ENCODE measurements around the gene SMYD4. TPM values are rescaled to one million over a fixed set of nuclear protein-coding genes. Genes with fewer than 3 reads are reported as not detected.
"Not testable (repeated sequence)": the region's sequence is repeated elsewhere in the genome, so short reads cannot be mapped to it uniquely, and the experiment has no call there.

SMYD4 gene
- total RNA-seq, 8 experiments from 2014 or later: 5.4 to 16.6 (median 9.8) TPM

DNA sequence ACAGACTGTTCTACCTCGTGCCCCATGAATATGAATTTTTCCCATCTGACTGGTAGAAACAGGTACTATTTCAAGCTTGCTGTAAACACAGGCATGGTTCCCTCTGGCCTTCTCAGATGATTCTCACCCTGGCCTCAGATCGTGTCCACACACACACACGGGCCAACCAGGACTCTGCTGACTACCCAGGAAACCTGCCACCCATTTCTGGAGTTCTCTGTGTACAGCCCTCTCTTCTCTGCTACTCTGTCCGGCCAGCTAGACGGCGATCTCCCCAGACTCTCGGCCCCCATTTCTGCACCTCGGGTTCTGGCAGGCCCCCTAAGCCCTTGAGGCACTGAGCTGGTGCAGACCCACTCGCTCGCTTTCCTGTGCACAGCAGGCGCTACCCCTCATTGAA is 31.3 kb upstream of the SMYD4 start:
- Histone ChIP-seq H3K4me1 (replicated peaks in 1 of 2) (no peaks in the 10 kb centered on the region), H3K27ac (no peak overlapping the region), H3K4me3 (no peak overlapping the region)
- 72 to 100% (median 97%) methylated on average over 1 to 6 of the region's 11 CpGs; no CpG with 5 or more reads in 1 of the 10 experiments for WGBS, 10 experiments
- in situ Hi-C loops (cut with MboI; ENCODE audit: low pct_unique_long_range_greater_than_20kb in 2 of 9, low sequenced_read_pairs in 9 of 9, unreplicated experiment in 9 of 9): no loop called here
- no peak for ATAC-seq (replicated peaks in 6 of 8)

DNA sequence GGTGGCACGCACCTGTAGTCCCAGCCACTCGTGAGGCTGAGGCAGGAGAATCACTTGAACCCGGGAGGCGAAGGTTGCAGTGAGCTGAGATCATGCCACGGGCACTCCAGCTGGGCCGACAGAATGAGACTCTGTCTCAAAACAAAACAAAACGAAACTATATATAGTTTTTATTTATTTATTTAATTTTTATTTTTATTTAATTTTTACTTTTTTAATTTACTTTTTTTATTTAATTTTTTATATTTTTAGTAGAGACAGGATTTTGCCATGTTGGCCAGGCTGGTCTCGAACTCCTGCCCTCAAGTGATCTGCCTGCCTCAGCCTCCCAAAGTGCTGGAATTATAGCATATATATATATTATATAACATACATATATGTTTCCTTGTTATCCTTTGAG is 26.8 kb upstream of the SMYD4 start:
- H3K27ac ChIP-seq; ATAC-seq (replicated peaks in 6 of 8); H3K4me1 ChIP-seq (replicated peaks in 1 of 2); in situ Hi-C loops (cut with MboI; ENCODE audit: low pct_unique_long_range_greater_than_20kb in 2 of 9, low sequenced_read_pairs in 9 of 9, unreplicated experiment in 9 of 9); H3K4me3 ChIP-seq: not testable (repeated sequence)
- WGBS, 10 experiments: 80 to 100% (median 97%) methylated on average over 1 to 8 of the region's 8 CpGs

DNA sequence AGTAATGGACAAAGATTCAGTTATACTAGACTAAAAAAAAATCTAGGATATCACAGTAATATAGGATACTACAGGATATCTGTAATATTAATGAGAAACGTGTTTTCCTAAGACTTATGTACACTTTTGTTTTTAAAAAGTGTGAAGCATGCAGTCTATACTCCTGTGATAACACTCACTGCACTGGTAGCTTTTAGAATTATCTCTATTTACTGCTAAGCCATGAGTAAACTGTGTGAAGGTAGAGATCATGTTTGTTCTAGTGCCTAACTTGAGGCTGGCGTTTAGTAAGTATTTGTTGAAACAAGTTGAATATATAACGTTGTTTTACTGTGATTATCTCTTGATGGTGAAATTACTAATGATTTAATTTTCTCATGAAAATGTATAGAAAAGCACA is 24.0 kb upstream of the SMYD4 start:
- in situ Hi-C loops (cut with MboI; ENCODE audit: low pct_unique_long_range_greater_than_20kb in 2 of 9, low sequenced_read_pairs in 9 of 9, unreplicated experiment in 9 of 9): no loop called here
- no peak overlapping the region for H3K4me3 ChIP-seq
- ATAC-seq (replicated peaks in 6 of 8): no peak
- WGBS, 10 experiments: 68 to 100% (median 94%) methylated on average over 2 to 3 of the region's 3 CpGs; no CpG with 5 or more reads in 1 of the 10 experiments
- no peak overlapping the region for H3K27ac ChIP-seq
- no peaks in the 10 kb centered on the region for H3K4me1 ChIP-seq (replicated peaks in 1 of 2)

DNA sequence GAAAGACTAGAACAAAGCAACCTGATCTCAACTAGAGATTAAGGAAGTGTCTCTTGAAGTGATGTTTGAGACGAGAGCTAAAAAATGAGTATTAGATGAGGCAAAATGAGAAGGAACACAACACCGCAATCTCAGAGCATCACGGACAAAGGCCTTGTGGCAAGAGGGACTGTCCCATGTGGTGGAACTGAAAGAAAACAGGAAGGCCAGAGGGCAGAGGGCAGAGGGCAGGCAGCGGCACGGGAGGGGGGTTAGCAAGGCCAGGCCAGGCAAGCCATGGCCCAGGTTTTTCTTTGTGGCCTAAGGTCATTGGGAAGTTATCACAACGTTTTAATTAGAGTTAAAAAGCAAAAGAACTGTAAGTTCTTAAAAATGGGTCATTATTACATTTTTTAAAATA is 22.6 kb upstream of the SMYD4 start:
- ATAC-seq (replicated peaks in 6 of 8): no peak

DNA sequence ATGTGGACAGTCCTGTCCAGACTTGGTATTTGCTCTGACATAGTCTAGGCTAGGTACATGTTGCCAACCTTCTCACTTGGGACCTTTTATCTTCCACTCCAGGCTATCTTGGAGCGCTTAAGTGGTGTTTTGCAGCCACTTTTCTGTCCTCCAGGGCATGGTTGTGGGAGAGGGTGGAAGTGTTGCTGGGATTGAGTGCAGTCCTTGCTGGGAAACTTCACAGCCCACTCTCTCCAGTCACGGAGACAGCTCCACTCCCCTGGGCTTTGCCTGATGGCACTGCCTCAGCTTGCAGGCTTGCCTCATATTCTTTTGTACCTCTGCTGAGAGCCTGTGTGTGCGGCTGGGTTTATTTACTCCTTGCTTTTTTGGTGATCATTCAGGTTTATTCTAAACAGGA is 17.5 kb upstream of the SMYD4 start:
- Histone ChIP-seq H3K4me3 (no peak overlapping the region), H3K4me1 (replicated peaks in 1 of 2) (no peaks in the 10 kb centered on the region), H3K27ac (no peak overlapping the region)
- 74 to 100% (median 96%) methylated on average over 1 to 3 of the region's 3 CpGs for WGBS, 10 experiments
- in situ Hi-C loops (cut with MboI; ENCODE audit: low pct_unique_long_range_greater_than_20kb in 2 of 9, low sequenced_read_pairs in 9 of 9, unreplicated experiment in 9 of 9): no loop called here
- ATAC-seq (replicated peaks in 6 of 8): no peak

More for the DNA sequence above, 22.6 kb upstream of the SMYD4 start:
- in situ Hi-C loops (cut with MboI; ENCODE audit: low pct_unique_long_range_greater_than_20kb in 2 of 9, low sequenced_read_pairs in 9 of 9, unreplicated experiment in 9 of 9): no loop called here
- Histone ChIP-seq H3K4me3 (no peak overlapping the region), H3K4me1 (replicated peaks in 1 of 2) (no peaks in the 10 kb centered on the region), H3K27ac (no peak overlapping the region)
- 28 to 90% (median 79%) methylated on average over 2 to 6 of the region's 6 CpGs for WGBS, 10 experiments

DNA sequence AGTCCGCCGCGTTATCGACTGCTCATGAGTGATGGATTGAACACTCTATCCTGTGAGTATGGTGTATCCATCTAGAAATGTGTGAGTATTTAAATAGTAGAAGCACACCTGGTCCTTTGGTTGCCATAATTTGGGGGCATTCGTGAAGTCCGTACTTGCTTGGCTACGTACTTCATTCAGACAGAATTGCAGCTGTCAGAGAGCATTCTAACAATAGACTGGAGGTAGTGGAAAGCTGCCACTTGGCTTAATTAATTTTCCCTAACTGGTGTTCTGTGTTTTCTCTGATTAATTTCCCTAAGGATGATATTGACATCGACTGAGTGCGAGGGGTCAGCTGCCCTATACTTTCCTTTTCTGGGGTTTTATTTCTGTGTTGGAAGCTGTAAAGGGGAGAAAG is 14.2 kb upstream of the SMYD4 start:
- in situ Hi-C loops (cut with MboI; ENCODE audit: low pct_unique_long_range_greater_than_20kb in 2 of 9, low sequenced_read_pairs in 9 of 9, unreplicated experiment in 9 of 9): no loop called here
- WGBS, 10 experiments: 80 to 100% (median 91%) methylated on average over 1 to 9 of the region's 9 CpGs; no CpG with 5 or more reads in 1 of the 10 experiments

DNA sequence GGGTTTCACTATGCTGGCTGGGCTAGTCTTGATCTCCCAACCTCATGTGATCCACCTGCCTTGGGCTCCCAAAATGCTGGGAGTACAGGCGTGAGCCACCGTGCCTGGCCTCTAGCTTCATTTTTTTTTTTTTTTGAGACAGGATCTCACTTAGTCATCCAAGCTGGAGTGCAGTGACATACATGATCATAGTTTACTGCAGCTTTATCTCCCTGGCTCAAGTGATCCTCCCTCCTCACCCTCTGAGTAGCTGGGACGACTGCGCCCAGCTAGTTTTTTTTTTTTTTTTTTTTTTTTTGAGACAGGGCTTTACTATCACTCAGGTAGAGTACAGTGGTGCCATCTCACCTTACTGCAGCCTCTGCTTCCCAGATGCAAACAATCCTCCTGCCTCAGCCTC is 9.8 kb upstream of the SMYD4 start:
- Histone ChIP-seq H3K4me1 (replicated peaks in 1 of 2) (no peaks in the 10 kb centered on the region), H3K27ac (no peak overlapping the region), H3K4me3 (no peak overlapping the region)
- in situ Hi-C loops (cut with MboI; ENCODE audit: low pct_unique_long_range_greater_than_20kb in 2 of 9, low sequenced_read_pairs in 9 of 9, unreplicated experiment in 9 of 9): no loop called here
- WGBS, 10 experiments: 67 to 100% (median 93%) methylated on average over 2 to 3 of the region's 4 CpGs; no CpG with 5 or more reads in 4 of the 10 experiments
- no peak for ATAC-seq (replicated peaks in 6 of 8)

More for the DNA sequence above, 14.2 kb upstream of the SMYD4 start:
- Histone ChIP-seq H3K4me3 (no peak overlapping the region), H3K27ac (no peak overlapping the region), H3K4me1 (replicated peaks in 1 of 2) (no peaks in the 10 kb centered on the region)
- no peak for ATAC-seq (replicated peaks in 6 of 8)

DNA sequence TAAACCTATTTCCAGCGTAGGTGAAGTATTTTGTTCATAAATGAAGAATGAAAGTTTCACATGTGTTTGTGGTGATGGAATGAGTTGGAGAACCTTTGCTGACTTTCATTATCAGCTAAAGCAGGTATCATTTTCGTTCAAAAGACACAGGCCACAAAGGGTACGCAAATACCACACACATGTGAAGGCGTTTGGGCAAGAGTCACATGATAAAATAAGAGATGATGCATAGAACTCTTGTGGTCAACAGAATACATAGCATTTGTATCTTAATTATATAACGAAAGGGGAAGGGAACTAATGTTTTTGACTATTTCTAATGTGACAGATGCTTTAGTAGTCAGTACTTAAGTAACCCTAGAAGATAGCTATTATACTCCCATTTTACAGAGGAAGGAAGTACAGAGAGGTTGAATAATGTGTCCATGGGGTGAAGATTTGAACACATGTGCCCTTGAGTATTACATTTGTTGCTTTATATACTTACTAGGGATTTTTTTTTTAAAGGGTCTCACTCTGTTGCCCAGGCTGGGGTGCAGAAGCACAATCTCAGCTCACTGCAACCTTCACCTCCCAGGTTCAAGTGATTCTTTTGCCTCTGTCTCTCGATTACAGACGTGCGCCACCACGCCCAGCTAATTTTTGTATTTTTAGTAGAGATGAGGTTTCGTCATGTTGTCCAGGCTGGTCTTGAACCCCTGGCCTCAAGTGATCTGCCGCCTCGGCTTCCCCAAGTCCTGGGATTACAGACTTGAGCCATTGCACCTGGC is 4.9 kb upstream of the SMYD4 start:
- in situ Hi-C loops (cut with MboI; ENCODE audit: low pct_unique_long_range_greater_than_20kb in 2 of 9, low sequenced_read_pairs in 9 of 9, unreplicated experiment in 9 of 9): no loop called here
- Histone ChIP-seq H3K4me3 (no peak overlapping the region), H3K27ac (no peak overlapping the region), H3K4me1 (replicated peaks in 1 of 2) (no peaks in the 10 kb centered on the region)
- WGBS, 10 experiments: 79 to 98% (median 88%) methylated on average over 2 to 7 of the region's 12 CpGs
- no peak for ATAC-seq (replicated peaks in 6 of 8)

DNA sequence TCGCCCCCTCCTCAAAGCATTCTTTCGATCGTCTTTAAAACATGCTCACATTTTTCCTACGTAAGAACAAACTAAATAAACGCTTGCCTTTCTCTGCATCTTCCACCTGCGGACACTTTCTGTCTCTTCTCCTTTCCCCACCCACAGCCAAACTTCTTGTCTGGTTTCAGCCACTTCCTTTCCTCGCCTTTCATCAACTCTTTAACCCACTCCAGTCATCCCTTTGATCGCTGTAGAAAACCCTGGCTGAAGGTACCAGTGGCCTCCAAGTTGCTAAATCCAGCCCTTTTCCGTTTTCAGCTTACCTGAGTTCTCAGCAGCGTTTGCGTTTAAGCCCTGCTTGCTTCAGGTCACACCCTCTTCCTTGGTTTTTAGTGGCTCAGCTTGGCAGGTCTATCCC is 586 bp upstream of the SMYD4 start:
- Histone ChIP-seq H3K4me1 (replicated peaks in 1 of 2) (peaks cover 7% of the 10 kb centered on the region in 2 donors), H3K4me3 (peak overlapping the region; percentile 64 to 90 (median 86)), H3K27ac (no peak overlapping the region)
- in situ Hi-C loops (cut with MboI; ENCODE audit: low pct_unique_long_range_greater_than_20kb in 2 of 9, low sequenced_read_pairs in 9 of 9, unreplicated experiment in 9 of 9): no loop called here
- WGBS, 10 experiments: 0 to 8% (median 0%) methylated on average over 4 to 9 of the region's 11 CpGs; no CpG with 5 or more reads in 2 of the 10 experiments
- ATAC-seq (replicated peaks in 6 of 8): peak in 1 of 8 experiments; percentile 2

DNA sequence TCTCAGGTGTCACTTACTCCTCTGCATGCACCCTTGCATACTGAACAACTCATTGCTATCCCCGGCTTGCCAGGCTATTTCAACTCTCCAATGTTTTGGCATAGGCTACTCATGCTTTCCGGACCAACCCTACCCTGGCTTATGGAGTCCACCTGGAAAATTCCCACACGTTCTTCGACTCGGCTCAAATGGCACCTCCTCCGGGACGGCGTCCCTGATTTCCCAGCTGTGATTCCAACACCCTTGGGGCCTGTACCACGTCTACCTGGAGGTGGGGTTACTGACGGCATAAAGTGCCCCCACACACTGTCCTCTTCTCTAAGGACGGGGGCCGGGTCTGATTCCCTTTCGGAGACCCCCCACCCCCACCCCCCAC is 498 bp downstream of the SMYD4 start:
- Histone ChIP-seq H3K4me3 (peak overlapping the region; percentile 64 to 90 (median 86)), H3K4me1 (replicated peaks in 1 of 2) (peaks cover 7% of the 10 kb centered on the region in 2 donors), H3K27ac (peak overlapping the region; percentile 16 to 51)
- in situ Hi-C loops (cut with MboI; ENCODE audit: low pct_unique_long_range_greater_than_20kb in 2 of 9, low sequenced_read_pairs in 9 of 9, unreplicated experiment in 9 of 9): no loop called here
- ATAC-seq (replicated peaks in 6 of 8): peak in 6 of 8 experiments; percentile 4 to 46 (median 28)
- WGBS, 10 experiments: 0 to 10% (median 2%) methylated on average over 1 to 10 of the region's 13 CpGs; no CpG with 5 or more reads in 6 of the 10 experiments

DNA sequence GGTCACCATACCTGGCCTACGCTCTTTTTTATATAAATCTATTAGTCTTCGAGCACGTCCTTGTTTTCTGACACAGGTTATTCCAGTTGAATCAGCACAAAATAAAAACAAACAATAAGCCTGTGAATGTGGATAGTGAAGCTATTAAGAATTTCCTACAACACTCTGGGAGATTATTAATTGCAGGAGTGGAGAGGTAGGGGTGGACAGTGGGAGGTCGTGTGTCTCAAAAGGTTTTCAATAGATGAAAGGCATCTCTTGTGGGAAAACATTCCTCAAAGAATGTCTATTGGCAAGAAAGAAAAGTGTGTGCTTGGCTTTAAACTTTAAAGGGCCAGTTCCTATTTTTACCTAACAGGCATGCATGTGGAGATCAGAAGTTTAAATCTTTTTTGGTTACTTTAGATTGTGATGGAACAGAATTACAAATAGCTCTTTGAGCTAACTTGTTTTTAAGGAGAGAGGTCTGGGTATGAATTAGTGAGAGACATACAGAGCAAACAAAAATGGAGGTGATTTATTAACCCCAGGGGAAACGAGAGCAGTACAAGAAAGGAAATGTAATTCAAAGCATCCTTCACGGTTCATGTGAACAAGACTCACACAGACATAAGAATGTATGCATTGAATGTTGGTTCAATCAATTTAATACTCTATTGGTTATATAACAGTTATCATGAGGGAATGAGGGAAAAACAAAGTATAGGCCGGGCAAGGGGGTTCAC is 9.0 kb downstream of the SMYD4 start:
- in situ Hi-C loops (cut with MboI; ENCODE audit: low pct_unique_long_range_greater_than_20kb in 2 of 9, low sequenced_read_pairs in 9 of 9, unreplicated experiment in 9 of 9): no loop called here
- Histone ChIP-seq H3K4me1 (replicated peaks in 1 of 2) (peaks cover 3 to 6% of the 10 kb centered on the region in 2 donors), H3K4me3 (no peak overlapping the region), H3K27ac (no peak overlapping the region)
- 0 to 84% (median 46%) methylated on average over 1 to 7 of the region's 7 CpGs for WGBS, 10 experiments
- ATAC-seq (replicated peaks in 6 of 8): peak in 4 of 8 experiments; percentile 27 to 61 (median 50)

DNA sequence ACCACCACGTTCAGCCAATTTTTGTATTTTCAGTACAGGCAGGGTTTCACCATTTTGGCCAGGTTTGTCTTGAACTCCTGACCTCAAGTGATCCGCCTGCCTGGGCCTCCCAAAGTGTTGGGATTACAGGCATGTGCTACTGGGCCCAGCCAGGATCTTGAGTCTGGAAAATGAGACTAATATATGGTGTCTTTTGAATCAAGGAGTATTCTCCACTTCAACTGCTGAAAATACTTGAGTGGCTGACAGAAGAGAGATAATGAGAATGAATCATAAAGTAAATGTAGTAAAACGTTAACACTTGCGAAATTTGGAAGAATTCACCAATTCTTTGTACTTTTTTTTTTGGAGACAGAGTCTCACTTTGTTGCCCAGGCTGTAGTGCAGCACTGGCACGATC is 16.6 kb downstream of the SMYD4 start:
- WGBS, 10 experiments: 62 to 100% (median 96%) methylated on average over 1 to 4 of the region's 5 CpGs; no CpG with 5 or more reads in 1 of the 10 experiments
- ATAC-seq (replicated peaks in 6 of 8): no peak
- Histone ChIP-seq H3K4me1 (replicated peaks in 1 of 2) (no peaks in the 10 kb centered on the region), H3K4me3 (no peak overlapping the region), H3K27ac (no peak overlapping the region)
- in situ Hi-C loops (cut with MboI; ENCODE audit: low pct_unique_long_range_greater_than_20kb in 2 of 9, low sequenced_read_pairs in 9 of 9, unreplicated experiment in 9 of 9): no loop called here

DNA sequence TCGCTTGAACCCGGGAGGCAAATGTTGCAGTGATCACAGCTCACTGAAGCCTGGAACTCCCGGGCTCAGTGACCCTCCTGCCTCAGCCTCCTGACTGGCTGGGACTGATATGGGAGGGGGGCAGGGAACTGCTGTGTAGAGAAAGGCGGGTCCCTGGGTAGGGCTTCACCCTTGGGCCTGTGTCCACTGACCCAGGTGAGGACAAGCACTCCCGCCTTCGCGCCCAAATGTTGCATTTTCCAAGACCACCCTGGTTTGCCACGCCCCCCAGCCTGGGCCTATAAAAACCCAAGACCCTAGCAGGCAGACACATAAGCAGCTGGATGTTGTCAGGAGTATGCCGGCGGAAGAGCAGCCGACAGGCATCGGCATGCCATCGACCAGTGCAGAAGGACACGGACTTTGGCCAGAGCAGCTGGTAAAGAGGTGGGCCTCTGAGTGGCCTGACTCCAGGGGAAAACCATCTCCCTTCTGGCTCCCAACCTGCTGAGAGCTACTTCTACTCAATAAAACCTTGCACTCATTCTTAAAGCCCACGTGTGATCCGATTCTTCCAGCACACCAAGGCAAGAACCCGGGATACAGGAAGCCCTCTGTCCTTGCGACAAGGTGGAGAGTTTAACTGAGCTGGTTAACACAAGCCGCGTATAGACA is 19.1 kb downstream of the SMYD4 start:
- in situ Hi-C loops (cut with MboI; ENCODE audit: low pct_unique_long_range_greater_than_20kb in 2 of 9, low sequenced_read_pairs in 9 of 9, unreplicated experiment in 9 of 9): no loop called here
- no peaks in the 10 kb centered on the region for H3K4me1 ChIP-seq (replicated peaks in 1 of 2)
- no peak overlapping the region for H3K4me3 ChIP-seq
- 58 to 100% (median 96%) methylated on average over 2 to 14 of the region's 20 CpGs; no CpG with 5 or more reads in 4 of the 10 experiments for WGBS, 10 experiments
- H3K27ac ChIP-seq: no peak overlapping the region
- ATAC-seq (replicated peaks in 6 of 8): no peak

Measured in motor neuron (in vitro differentiated cells).